ENCODE results near the gene SMC2.

SMC2 gene

GRCh38 chr9:104107799-104108198, 13.7 kb downstream of the SMC2 start:
- Histone ChIP-seq H3F3A (ENCODE audit: low read depth) (no peaks in the 10 kb centered on the region), H2AFZ (ENCODE audit: low read length) (no peak overlapping the region), H3K9me2 (replicated peaks; ENCODE audit: low read depth, low read length) (no peaks in the 10 kb centered on the region), H3K9me3 (ENCODE audit: insufficient read depth, low read depth, low read length) (no peaks in the 10 kb centered on the region), H3K79me2 (ENCODE audit: insufficient read depth, low read length) (no peaks in the 10 kb centered on the region), H3K4me2 (ENCODE audit: low read depth, low read length, poor library complexity, severe bottlenecking) (no peak overlapping the region), H4K20me1 (ENCODE audit: insufficient read depth, low read length, poor library complexity, severe bottlenecking) (no peaks in the 10 kb centered on the region), H3K36me3 (ENCODE audit: insufficient read depth, low read length) (peaks cover 91% of the 10 kb centered on the region), H3K4me3 (ENCODE audit: low read length, poor library complexity, severe bottlenecking) (no peak overlapping the region), H3K9ac (ENCODE audit: low read depth, low read length, poor library complexity, severe bottlenecking) (no peak overlapping the region), H3K4me1 (ENCODE audit: insufficient read depth, low read length, poor library complexity, severe bottlenecking) (no peaks in the 10 kb centered on the region), H3K27me3 (ENCODE audit: insufficient read depth, low read length, poor library complexity, severe bottlenecking) (no peaks in the 10 kb centered on the region)
- no peak for TF ChIP-seq CTCF (conservative IDR thresholded peaks at IDR 0.05; ENCODE audit: low read length)
- no peak for TF ChIP-seq EZH2phosphoT487 (IDR thresholded peaks at IDR 0.05; ENCODE audit: borderline replicate concordance)

GRCh38 chr9:104108315-104108714, 14.2 kb downstream of the SMC2 start:
- H3K9me3 ChIP-seq (ENCODE audit: insufficient read depth, low read depth, low read length): no peaks in the 10 kb centered on the region
- no peak overlapping the region for H3K4me2 ChIP-seq (ENCODE audit: low read depth, low read length, poor library complexity, severe bottlenecking)
- H3K27me3 ChIP-seq (ENCODE audit: insufficient read depth, low read length, poor library complexity, severe bottlenecking): no peaks in the 10 kb centered on the region
- TF ChIP-seq EZH2phosphoT487 (IDR thresholded peaks at IDR 0.05; ENCODE audit: borderline replicate concordance) (no peak), CTCF (conservative IDR thresholded peaks at IDR 0.05; ENCODE audit: low read length) (no peak)
- H3K79me2 ChIP-seq (ENCODE audit: insufficient read depth, low read length): no peaks in the 10 kb centered on the region
- no peaks in the 10 kb centered on the region for H3K4me1 ChIP-seq (ENCODE audit: insufficient read depth, low read length, poor library complexity, severe bottlenecking)
- no peaks in the 10 kb centered on the region for H3F3A ChIP-seq (ENCODE audit: low read depth)
- H3K9me2 ChIP-seq (replicated peaks; ENCODE audit: low read depth, low read length): no peaks in the 10 kb centered on the region
- no peak overlapping the region for H3K9ac ChIP-seq (ENCODE audit: low read depth, low read length, poor library complexity, severe bottlenecking)
- no peak overlapping the region for H2AFZ ChIP-seq (ENCODE audit: low read length)
- peaks cover 89% of the 10 kb centered on the region for H3K36me3 ChIP-seq (ENCODE audit: insufficient read depth, low read length)
- no peak overlapping the region for H3K4me3 ChIP-seq (ENCODE audit: low read length, poor library complexity, severe bottlenecking)
- no peaks in the 10 kb centered on the region for H4K20me1 ChIP-seq (ENCODE audit: insufficient read depth, low read length, poor library complexity, severe bottlenecking)

- Histone ChIP-seq H3K9ac (ENCODE audit: low read depth, low read length, poor library complexity, severe bottlenecking) (no peak overlapping the region), H3K79me2 (ENCODE audit: insufficient read depth, low read length) (no peaks in the 10 kb centered on the region), H3K4me2 (ENCODE audit: low read depth, low read length, poor library complexity, severe bottlenecking) (no peak overlapping the region), H3K9me3 (ENCODE audit: insufficient read depth, low read depth, low read length) (no peaks in the 10 kb centered on the region), H3K4me1 (ENCODE audit: insufficient read depth, low read length, poor library complexity, severe bottlenecking) (no peaks in the 10 kb centered on the region), H3K4me3 (ENCODE audit: low read length, poor library complexity, severe bottlenecking) (no peak overlapping the region), H4K20me1 (ENCODE audit: insufficient read depth, low read length, poor library complexity, severe bottlenecking) (no peaks in the 10 kb centered on the region), H2AFZ (ENCODE audit: low read length) (no peak overlapping the region), H3K9me2 (replicated peaks; ENCODE audit: low read depth, low read length) (no peaks in the 10 kb centered on the region), H3K27me3 (ENCODE audit: insufficient read depth, low read length, poor library complexity, severe bottlenecking) (no peaks in the 10 kb centered on the region), H3K36me3 (ENCODE audit: insufficient read depth, low read length) (peaks cover 87% of the 10 kb centered on the region), H3F3A (ENCODE audit: low read depth) (no peaks in the 10 kb centered on the region)
- TF ChIP-seq EZH2phosphoT487 (IDR thresholded peaks at IDR 0.05; ENCODE audit: borderline replicate concordance) (no peak), CTCF (conservative IDR thresholded peaks at IDR 0.05; ENCODE audit: low read length) (no peak)
Measured at GRCh38 chr9:104110509-104110908, 16.4 kb downstream of the SMC2 start.
